HG03571 (cell line): ENCODE results near the gene PPARD.
"Not testable (repeated sequence)": the region's sequence is repeated elsewhere in the genome, so short reads cannot be mapped to it uniquely, and the experiment has no call there.

Experiments
- ATAC-seq: cut with Tn5 transposase; IDR thresholded peaks from one replicate; pipeline ENCODE4 v1.9.1; 2021; ENCODE audit not compliant: unreplicated experiment

The PPARD gene

GRCh38 chr6:35403544-35404442 lies 61.4 kb downstream of the PPARD start:
- ATAC-seq, result no peak

GRCh38 chr6:35406711-35407485 lies 64.5 kb downstream of the PPARD start:
- no peak for ATAC-seq

GRCh38 chr6:35409245-35409644 lies 66.9 kb downstream of the PPARD start:
- ATAC-seq, result no peak

GRCh38 chr6:35410131-35410530 lies 67.8 kb downstream of the PPARD start:
- no peak for ATAC-seq

- ATAC-seq, result no peak
These were observed 68.7 kb downstream of the PPARD start for GRCh38 chr6:35411066-35411465.

GRCh38 chr6:35412102-35412501 lies 69.7 kb downstream of the PPARD start:
- ATAC-seq, result no peak

GRCh38 chr6:35413911-35414310 lies 71.6 kb downstream of the PPARD start:
- ATAC-seq, result no peak

- ATAC-seq, result no peak
These were observed 72.9 kb downstream of the PPARD start for GRCh38 chr6:35415065-35415891.

GRCh38 chr6:35417979-35418661 lies 75.8 kb downstream of the PPARD start:
- no peak for ATAC-seq

- no peak for ATAC-seq
These were observed 77.1 kb downstream of the PPARD start for GRCh38 chr6:35419417-35419816.

- no peak for ATAC-seq
These were observed 77.6 kb downstream of the PPARD start for GRCh38 chr6:35419961-35420360.

- no peak for ATAC-seq
These were observed 82.9 kb downstream of the PPARD start for GRCh38 chr6:35425284-35425683.

GRCh38 chr6:35426074-35426473 lies 83.7 kb downstream of the PPARD start:
- no peak for ATAC-seq

GRCh38 chr6:35427435-35427834 lies 85.1 kb downstream of the PPARD start:
- no peak for ATAC-seq

GRCh38 chr6:35427851-35428321 lies 85.5 kb downstream of the PPARD start:
- no peak for ATAC-seq

GRCh38 chr6:35428421-35429149 lies 86.2 kb downstream of the PPARD start:
- ATAC-seq, result no peak

- no peak for ATAC-seq
These were observed 87.1 kb downstream of the PPARD start for GRCh38 chr6:35429463-35429862.

GRCh38 chr6:35432291-35432690 lies 89.9 kb downstream of the PPARD start:
- ATAC-seq, result no peak

GRCh38 chr6:35432702-35433101 lies 90.3 kb downstream of the PPARD start:
- not testable (repeated sequence) for ATAC-seq
